HepG2 (cell line): ENCODE measurements around the gene RHOBTB1. TPM values are rescaled to one million over a fixed set of nuclear protein-coding genes. Genes with fewer than 3 reads are reported as not detected.

Experiments used
- ATAC-seq: fragments of 200-7000 bp; cut with Tn5 transposase; 3 replicates; pipeline ENCODE4 v1.9.1; 2020; ENCODE audit warnings: mild to moderate bottlenecking, moderate library complexity
- BruUV-seq: library from RNA; stranded (reverse); fragments of 400-500 nt; replicated peaks from 2 replicates; lab custom pipeline; 2021; lab: Mats Ljungman, UMichigan
- CTCF ChIA-PET: fragments of 300-600 bp; formaldehyde crosslinking; extraction: SDS; loops from one replicate; lab custom pipeline; 2021; ENCODE audit warnings: low total read pairs, inconsistent platforms, low intra/inter-chr PET ratio; lab: Yijun Ruan, JAX
- POLR2A ChIA-PET: fragments of 350-600 bp; sonication (Branson Sonifier 250); formaldehyde crosslinking; loops from one replicate; lab custom pipeline; 2020; ENCODE audit warnings: antibody characterized with exemption, inconsistent platforms; lab: Yijun Ruan, JAX
- DNase-seq: peaks from one replicate; pipeline ENCODE4 v3.0.0-alpha.2; 2015; ENCODE audit warnings: low spot score
- FAIRE-seq: peaks from 3 replicates; lab custom pipeline; 2011; peaks lifted over from hg19 to GRCh38; lab: Jason Lieb, UNC
- H2AFZ ChIP-seq: one replicate; pipeline ENCODE4 v1.6.1; 2011; ENCODE audit warnings: low read length, inconsistent platforms
- H3K27ac ChIP-seq: fragments of 300-600 bp; 3 replicates; pipeline ENCODE4 v1.8.0; 2011; ENCODE audit warnings: mixed run types, mild to moderate bottlenecking, mixed read lengths, low read length, inconsistent platforms; ENCODE audit not compliant: insufficient read depth; ENCODE audit errors: extremely low read length
- H3K27me3 ChIP-seq, 2 experiments: fragments of 200-600 bp in 1 of 2; 2 replicates in 1 of 2; 3 replicates in 1 of 2; pipeline versions ENCODE4 v1.6.0 to v1.8.0; 2011; ENCODE audit warnings: low read length in 2 of 2, mild to moderate bottlenecking in 2 of 2, moderate library complexity in 2 of 2, inconsistent platforms in 1 of 2; ENCODE audit not compliant: insufficient read depth in 2 of 2, control insufficient read depth in 1 of 2
- H3K36me3 ChIP-seq, 2 experiments: fragments of 200-600 bp in 1 of 2; replicated peaks in 1 of 2; 2 replicates in 1 of 2; 3 replicates in 1 of 2; pipeline versions ENCODE4 v1.5.1 to v1.8.0; 2011; ENCODE audit warnings: low read length in 2 of 2, inconsistent platforms in 1 of 2; ENCODE audit not compliant: insufficient read depth in 2 of 2, control insufficient read depth in 1 of 2
- H3K4me1 ChIP-seq: 2 replicates; pipeline ENCODE4 v1.5.1; 2012; ENCODE audit warnings: low read length, inconsistent platforms; ENCODE audit not compliant: insufficient read depth
- H3K4me2 ChIP-seq: 2 replicates; pipeline ENCODE4 v1.6.0; 2011; ENCODE audit warnings: low read depth, low read length, inconsistent platforms
- H3K4me3 ChIP-seq, 3 experiments: fragments of 200-600 bp in 1 of 3; sonication (generic), shearing (Covaris generic) in 1 of 3; replicated peaks in 1 of 3; 2 replicates each; pipeline ENCODE4 v1.5.1; 2011 to 2016; ENCODE audit warnings: low read length in 3 of 3, inconsistent platforms in 2 of 3, low read depth in 2 of 3, mild to moderate bottlenecking in 2 of 3, control low read depth in 1 of 3, mixed read lengths in 1 of 3; ENCODE audit not compliant: insufficient read depth in 1 of 3
- H3K79me2 ChIP-seq: one replicate; pipeline ENCODE4 v1.6.1; 2011; ENCODE audit warnings: low read length, inconsistent platforms; ENCODE audit not compliant: insufficient read depth
- H3K9ac ChIP-seq: 2 replicates; pipeline ENCODE4 v1.6.0; 2011; ENCODE audit warnings: mild to moderate bottlenecking, low read depth, low read length, inconsistent platforms; ENCODE audit not compliant: insufficient read depth
- H3K9me3 ChIP-seq: 2 replicates; pipeline ENCODE4 v1.5.1; 2012; ENCODE audit warnings: mild to moderate bottlenecking, low read length
- H4K20me1 ChIP-seq: 2 replicates; pipeline ENCODE4 v1.6.0; 2011; ENCODE audit warnings: inconsistent platforms, mild to moderate bottlenecking, low read length, moderate library complexity; ENCODE audit not compliant: insufficient read depth
- ARID5B ChIP-seq: IDR thresholded peaks from 2 replicates; pipeline ENCODE4 v1.4.0; 2020; ENCODE audit warnings: mild to moderate bottlenecking, missing genetic modification reagents
- ATAD3A ChIP-seq: sonication (generic); formaldehyde crosslinking; IDR thresholded peaks from 2 replicates; pipeline ENCODE4 v1.4.0; 2020; ENCODE audit warnings: missing genetic modification reagents
- EP300 ChIP-seq, 3 experiments: sonication (generic) in 1 of 3; formaldehyde crosslinking in 1 of 3; IDR thresholded peaks; 2 replicates each; pipeline versions ENCODE4 v1.5.1 to v1.6.1; 2011 to 2020; ENCODE audit warnings: low read depth in 2 of 3, low read length in 2 of 3, borderline replicate concordance in 1 of 3, improper control_type of control experiment in 1 of 3, mild to moderate bottlenecking in 1 of 3, missing genetic modification reagents in 1 of 3, moderate library complexity in 1 of 3
- SOX13 ChIP-seq, 3 experiments: fragments of 450-650 bp in 1 of 3; sonication (generic) in 1 of 3; formaldehyde crosslinking in 1 of 3; IDR thresholded peaks in 2 of 3; conservative IDR thresholded peaks in 1 of 3; 2 replicates each; pipeline versions ENCODE4 v1.5.0 to v1.6.1; 2016 to 2020; ENCODE audit warnings: antibody characterized with exemption in 1 of 3, mild to moderate bottlenecking in 1 of 3, missing compliant biosample characterization in 1 of 3, missing genetic modification reagents in 1 of 3, moderate library complexity in 1 of 3
- ZBTB25 ChIP-seq: IDR thresholded peaks from 2 replicates; pipeline ENCODE4 v1.6.1; 2018; ENCODE audit warnings: missing genetic modification reagents
- ZNF121 ChIP-seq: sonication (generic); formaldehyde crosslinking; IDR thresholded peaks from 2 replicates; pipeline ENCODE4 v1.5.0; 2020; ENCODE audit warnings: mild to moderate bottlenecking, missing genetic modification reagents
- ZNF432 ChIP-seq: sonication (generic); formaldehyde crosslinking; IDR thresholded peaks from 2 replicates; pipeline ENCODE4 v1.5.0; 2020; ENCODE audit warnings: missing genetic modification reagents, mild to moderate bottlenecking, borderline replicate concordance
- ZNF644 ChIP-seq: IDR thresholded peaks from 2 replicates; pipeline ENCODE4 v1.6.1; 2016; ENCODE audit warnings: low read depth
- ZNF777 ChIP-seq: sonication (generic); formaldehyde crosslinking; IDR thresholded peaks from 2 replicates; pipeline ENCODE4 v1.4.0; 2020; ENCODE audit warnings: missing genetic modification reagents
- WGBS: methylation state at CpG from one replicate; pipeline ENCODE4 v1.1.6; 2017; ENCODE audit warnings: low lambda C conversion rate; 5-methylcytosine and 5-hydroxymethylcytosine counted together
- in situ Hi-C: cut with HindIII; loops from 2 replicates; pipeline ENCODE4 v1.10.0; 2017; ENCODE audit warnings: low pct_unique_long_range_greater_than_20kb; ENCODE audit not compliant: extremely low pct_ligation_motif_present
- intact Hi-C: fragments of 100-400 bp; cut with micrococcal nuclease; formaldehyde crosslinking; loops from one replicate; pipeline ENCODE4 v1.10.0; 2022; ENCODE audit not compliant: unreplicated experiment
- polyA plus RNA-seq, 8 experiments: library from polyadenylated mRNA; depleted of rRNA in 3 of 8; stranded (reverse) in 7 of 8; unstranded in 1 of 8; fragments of >200 nt; fragmentation: Illumina TruSeq in 4 of 8; extraction: Trizol in 4 of 8; gene quantifications; 2 replicates each; pipeline versions ENCODE4 v1.2.1 to v1.2.3, GENCODE V29; 2011 to 2016; ENCODE audit warnings: low read depth in 4 of 8, missing spikeins in 1 of 8, mixed read lengths in 1 of 8; ENCODE audit not compliant: insufficient read depth in 1 of 8
- total RNA-seq, 5 experiments: library from RNA; depleted of rRNA; stranded (reverse); fragments of >200 nt; fragmentation: Illumina TruSeq; extraction: Trizol; gene quantifications; 2 replicates each; pipeline ENCODE4 v1.2.3, GENCODE V29; 2016; ENCODE audit warnings: low read depth in 1 of 5
- TF ChIP-seq, protein P1 (sequence below): IDR thresholded peaks from 2 replicates; pipeline ENCODE4 v1.6.1; 2012; ENCODE audit warnings: low read length, improper control_type of control experiment
- TF ChIP-seq, protein P2 (sequence below): IDR thresholded peaks from 2 replicates; pipeline ENCODE4 v1.6.1; 2016; ENCODE audit warnings: low read depth
- TF ChIP-seq, protein P3 (sequence below): sonication (generic); formaldehyde crosslinking; IDR thresholded peaks from 2 replicates; pipeline ENCODE4 v1.4.0; 2020; ENCODE audit warnings: missing genetic modification reagents

The RHOBTB1 gene
- total and polyA plus RNA-seq, 2 of the 13 experiments (the other 11 are each of a cell fraction or from before 2014, with no cell fraction given) = 18.8 to 59.5 TPM

- Histone ChIP-seq H3K9me3 (no peaks in the 10 kb centered on the region), H3K4me2 (no peak overlapping the region), H2AFZ (no peak overlapping the region), H4K20me1 (no peaks in the 10 kb centered on the region), H3K9ac (no peak overlapping the region), H3K36me3 (0 out of 5 replicates have a peak, but pooled peaks cover 0 to 1% of the 10 kb centered on the region in 2 experiments), H3K27me3 (no peaks in the 10 kb centered on the region), H3K27ac (no peak overlapping the region), H3K4me3 (no peak overlapping the region), H3K4me1 (peaks cover 44% of the 10 kb centered on the region), H3K79me2 (peaks cover 5% of the 10 kb centered on the region)
- 47% methylated on average over 4 of the region's 4 CpGs for WGBS
- in situ Hi-C loops = loop anchor here (10.0 kb wide), 1 partner anchor 142 kb away; no protein-coding TSS in a partner anchor
- CTCF ChIA-PET = no interaction called here
- DNase-seq (no peak), FAIRE-seq (peak; percentile 73), ATAC-seq (no peak)
- POLR2A ChIA-PET = no interaction called here
- intact Hi-C loops = no loop called here
- BruUV-seq = no TSS peak
- TF ChIP-seq ZNF777 (CRISPR knock-in tag) (no peak), ARID5B (CRISPR knock-in tag) (peak; percentile 14; the same call in 1 of the 2 replicates), ZBTB25 (CRISPR knock-in tag) (no peak), SOX13 (IDR thresholded peaks at IDR 0.05) (no peak), SOX13 (CRISPR knock-in tag; conservative IDR thresholded peaks at IDR 0.05 in 1 of 2, IDR thresholded peaks at IDR 0.05 in 1 of 2) (peak in 1 of 2 experiments; percentile 51; a peak in 1 of 4 replicates), ZNF121 (CRISPR knock-in tag) (peak; percentile 41), ATAD3A (CRISPR knock-in tag) (no peak), ZNF644 (peak; percentile 20; the same call in 1 of the 2 replicates), ZNF432 (no peak), EP300 (IDR thresholded peaks at IDR 0.05; ENCODE audit: low read depth in 2 of 2, low read length in 2 of 2) (no peak), EP300 (CRISPR knock-in tag; IDR thresholded peaks at IDR 0.05; ENCODE audit: borderline replicate concordance) (no peak)
- TF ChIP-seq, protein P1, sequence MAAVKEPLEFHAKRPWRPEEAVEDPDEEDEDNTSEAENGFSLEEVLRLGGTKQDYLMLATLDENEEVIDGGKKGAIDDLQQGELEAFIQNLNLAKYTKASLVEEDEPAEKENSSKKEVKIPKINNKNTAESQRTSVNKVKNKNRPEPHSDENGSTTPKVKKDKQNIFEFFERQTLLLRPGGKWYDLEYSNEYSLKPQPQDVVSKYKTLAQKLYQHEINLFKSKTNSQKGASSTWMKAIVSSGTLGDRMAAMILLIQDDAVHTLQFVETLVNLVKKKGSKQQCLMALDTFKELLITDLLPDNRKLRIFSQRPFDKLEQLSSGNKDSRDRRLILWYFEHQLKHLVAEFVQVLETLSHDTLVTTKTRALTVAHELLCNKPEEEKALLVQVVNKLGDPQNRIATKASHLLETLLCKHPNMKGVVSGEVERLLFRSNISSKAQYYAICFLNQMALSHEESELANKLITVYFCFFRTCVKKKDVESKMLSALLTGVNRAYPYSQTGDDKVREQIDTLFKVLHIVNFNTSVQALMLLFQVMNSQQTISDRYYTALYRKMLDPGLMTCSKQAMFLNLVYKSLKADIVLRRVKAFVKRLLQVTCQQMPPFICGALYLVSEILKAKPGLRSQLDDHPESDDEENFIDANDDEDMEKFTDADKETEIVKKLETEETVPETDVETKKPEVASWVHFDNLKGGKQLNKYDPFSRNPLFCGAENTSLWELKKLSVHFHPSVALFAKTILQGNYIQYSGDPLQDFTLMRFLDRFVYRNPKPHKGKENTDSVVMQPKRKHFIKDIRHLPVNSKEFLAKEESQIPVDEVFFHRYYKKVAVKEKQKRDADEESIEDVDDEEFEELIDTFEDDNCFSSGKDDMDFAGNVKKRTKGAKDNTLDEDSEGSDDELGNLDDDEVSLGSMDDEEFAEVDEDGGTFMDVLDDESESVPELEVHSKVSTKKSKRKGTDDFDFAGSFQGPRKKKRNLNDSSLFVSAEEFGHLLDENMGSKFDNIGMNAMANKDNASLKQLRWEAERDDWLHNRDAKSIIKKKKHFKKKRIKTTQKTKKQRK = no peak
- TF ChIP-seq, protein P2, sequence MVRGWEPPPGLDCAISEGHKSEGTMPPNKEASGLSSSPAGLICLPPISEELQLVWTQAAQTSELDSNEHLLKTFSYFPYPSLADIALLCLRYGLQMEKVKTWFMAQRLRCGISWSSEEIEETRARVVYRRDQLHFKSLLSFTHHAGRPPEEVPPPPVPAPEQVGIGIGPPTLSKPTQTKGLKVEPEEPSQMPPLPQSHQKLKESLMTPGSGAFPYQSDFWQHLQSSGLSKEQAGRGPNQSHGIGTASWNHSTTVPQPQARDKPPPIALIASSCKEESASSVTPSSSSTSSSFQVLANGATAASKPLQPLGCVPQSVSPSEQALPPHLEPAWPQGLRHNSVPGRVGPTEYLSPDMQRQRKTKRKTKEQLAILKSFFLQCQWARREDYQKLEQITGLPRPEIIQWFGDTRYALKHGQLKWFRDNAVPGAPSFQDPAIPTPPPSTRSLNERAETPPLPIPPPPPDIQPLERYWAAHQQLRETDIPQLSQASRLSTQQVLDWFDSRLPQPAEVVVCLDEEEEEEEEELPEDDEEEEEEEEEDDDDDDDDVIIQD (CRISPR knock-in tag) = no peak
- TF ChIP-seq, protein P3, sequence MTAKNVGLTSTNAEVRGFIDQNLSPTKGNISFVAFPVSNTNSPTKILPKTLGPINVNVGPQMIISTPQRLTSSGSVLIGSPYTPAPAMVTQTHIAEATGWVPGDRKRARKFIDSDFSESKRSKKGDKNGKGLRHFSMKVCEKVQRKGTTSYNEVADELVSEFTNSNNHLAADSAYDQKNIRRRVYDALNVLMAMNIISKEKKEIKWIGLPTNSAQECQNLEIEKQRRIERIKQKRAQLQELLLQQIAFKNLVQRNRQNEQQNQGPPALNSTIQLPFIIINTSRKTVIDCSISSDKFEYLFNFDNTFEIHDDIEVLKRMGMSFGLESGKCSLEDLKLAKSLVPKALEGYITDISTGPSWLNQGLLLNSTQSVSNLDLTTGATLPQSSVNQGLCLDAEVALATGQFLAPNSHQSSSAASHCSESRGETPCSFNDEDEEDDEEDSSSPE (CRISPR knock-in tag) = no peak
Measured at GRCh38 chr10:60967260-60967659, 23.3 kb upstream of the RHOBTB1 start.
